GM12873 (cell line): ENCODE measurements around the gene AGBL4.

Experiments
- CTCF ChIP-seq: IDR thresholded peaks from 2 replicates; pipeline ENCODE4 v1.5.1; 2012; ENCODE audit warnings: low read depth, mild to moderate bottlenecking, moderate library complexity, low read length, control low read depth; ENCODE audit not compliant: insufficient read depth; ENCODE audit errors: missing control alignments

The AGBL4 gene

GRCh38 chr1:48561444-48561843 is 1462.3 kb downstream of the AGBL4 start:
- no peak for TF ChIP-seq CTCF

- TF ChIP-seq CTCF = no peak
Observed at GRCh38 chr1:48560577-48560976, 1463.2 kb downstream of the AGBL4 start.

- TF ChIP-seq CTCF = no peak
Observed at GRCh38 chr1:48560116-48560515, 1463.6 kb downstream of the AGBL4 start.

GRCh38 chr1:48558366-48558765 is 1465.4 kb downstream of the AGBL4 start:
- no peak for TF ChIP-seq CTCF

GRCh38 chr1:48556186-48556850 is 1467.4 kb downstream of the AGBL4 start:
- TF ChIP-seq CTCF = no peak

- TF ChIP-seq CTCF = no peak
Observed at GRCh38 chr1:48555271-48555670, 1468.5 kb downstream of the AGBL4 start.

- TF ChIP-seq CTCF = no peak
Observed at GRCh38 chr1:48552903-48553606, 1470.7 kb downstream of the AGBL4 start.
